Measurements from ENCODE around the gene TMEM225B. TPM values are rescaled to one million over a fixed set of nuclear protein-coding genes. Genes with fewer than 3 reads are reported as not detected.

TMEM225B gene, protein sequence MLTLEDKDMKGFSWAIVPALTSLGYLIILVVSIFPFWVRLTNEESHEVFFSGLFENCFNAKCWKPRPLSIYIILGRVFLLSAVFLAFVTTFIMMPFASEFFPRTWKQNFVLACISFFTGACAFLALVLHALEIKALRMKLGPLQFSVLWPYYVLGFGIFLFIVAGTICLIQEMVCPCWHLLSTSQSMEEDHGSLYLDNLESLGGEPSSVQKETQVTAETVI
- total RNA-seq (2014; rRNA removed; shearing (Covaris generic)) = 0.48 TPM in 1 of 2 replicates, not detected in the other

DNA sequence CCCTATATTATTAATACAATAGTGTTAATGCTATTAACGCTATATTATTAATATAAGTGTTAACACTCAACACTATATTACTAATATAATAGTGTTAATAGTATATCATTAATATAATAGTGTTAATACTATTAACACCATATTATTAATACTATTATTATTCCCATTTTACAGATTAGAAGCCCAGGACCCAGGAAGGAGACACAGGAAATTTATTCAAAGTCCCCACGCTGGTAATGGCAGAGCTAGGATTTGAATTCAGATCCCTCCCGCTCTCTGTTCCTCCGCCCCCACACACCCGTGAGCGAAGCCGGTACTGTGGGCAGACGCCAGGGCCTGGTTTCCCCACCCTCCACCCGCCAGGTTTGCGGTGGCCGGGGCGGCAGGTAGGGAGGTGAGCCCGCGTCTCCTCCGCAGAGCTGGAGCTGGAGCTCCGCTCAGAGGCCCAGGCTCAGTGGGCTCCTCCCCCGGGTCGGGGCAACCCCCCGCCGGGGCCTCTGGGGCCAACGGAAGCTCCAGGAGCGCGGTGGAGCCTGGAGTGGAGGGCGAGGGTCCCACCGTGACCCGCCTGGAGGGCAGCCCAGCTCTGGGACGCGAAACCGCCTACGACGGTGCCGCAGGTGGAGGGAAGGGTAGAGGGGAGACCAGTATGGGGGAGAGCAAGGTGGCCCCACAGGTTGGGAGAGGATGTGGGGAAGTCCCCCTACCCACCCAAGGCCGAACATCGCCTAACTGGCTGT lies at the start of gene TMEM225B:
Gene TMEM225B (plus strand): TSS at position 506 of the 740 bp plus-strand sequence. CDS start 6,122 bp downstream, outside the sequence.

GRCh38 chr7:99551767-99552463 lies 46.2 kb upstream of the TMEM225B start, which contains the start of gene FAM200A:
Gene FAM200A, minus strand, starts transcription at chr7:99552114. Its CDS starts 3,707 bp downstream, at chr7:99548407.

DNA sequence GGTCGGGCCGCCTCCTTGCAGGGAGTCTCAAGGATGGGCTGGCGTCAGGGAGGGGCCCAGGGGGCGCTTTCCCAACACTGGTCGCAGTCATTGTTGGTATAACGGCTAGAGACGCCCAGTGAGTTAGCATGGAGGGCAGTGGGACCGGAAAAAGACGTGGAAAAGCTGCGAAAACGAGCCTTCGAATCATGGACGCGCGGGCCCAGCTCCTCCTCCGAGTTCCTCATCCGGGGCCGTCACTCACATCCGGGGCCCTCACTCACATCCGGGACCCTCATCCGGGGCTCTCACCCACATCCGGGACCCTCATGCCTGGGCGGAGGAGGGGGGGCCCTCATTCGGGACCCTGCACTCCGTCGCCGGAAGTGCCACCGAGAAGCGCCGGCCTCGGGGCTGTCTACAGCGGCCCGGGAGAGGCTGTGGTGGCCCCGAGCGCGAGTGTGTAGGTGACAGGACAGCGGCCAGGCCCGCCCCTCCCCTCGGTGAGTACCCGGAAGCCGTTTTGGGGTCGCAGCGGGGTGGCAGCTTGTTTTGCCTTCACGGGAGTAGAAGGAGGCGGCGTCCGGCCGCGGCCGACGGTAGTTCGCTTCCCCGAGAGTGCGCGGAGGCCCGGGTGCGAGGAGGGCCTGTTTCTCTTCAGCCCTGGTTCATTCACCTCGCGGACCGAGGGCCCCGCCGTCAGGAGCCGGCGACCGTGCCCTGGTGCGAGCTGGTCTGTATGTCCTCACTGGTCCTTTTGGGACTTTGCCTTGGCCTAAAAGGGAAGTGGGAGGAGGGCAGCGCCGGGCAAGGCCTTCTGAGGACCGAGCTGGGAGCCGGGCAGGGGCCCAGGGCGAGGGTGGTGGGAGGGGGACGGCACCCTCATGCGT lies 39.5 kb upstream of the TMEM225B start, which contains the start of gene ZNF655:
Gene ZNF655 (plus strand): TSS at position 337 of the 869 bp plus-strand sequence. CDS start 1,918 bp downstream, outside the sequence.

GRCh38 chr7:99616359-99617191 lies 18.5 kb downstream of the TMEM225B start, which contains the start of gene ZSCAN25:
Gene ZSCAN25, plus strand, starts transcription at chr7:99616946. Its CDS starts 2,661 bp downstream, at chr7:99619607.

Other genes with a start within 250 kb of the TMEM225B start
- 371 and 418 TPM in 2 replicates for gene ARPC1B, start 223.5 kb upstream of the TMEM225B start, total RNA-seq (2014; rRNA removed; shearing (Covaris generic))
- gene PDAP1, start 189.7 kb upstream of the TMEM225B start, total RNA-seq (2014; rRNA removed; shearing (Covaris generic)) = 115 and 116 TPM in 2 replicates
- gene BUD31, start 189.3 kb upstream of the TMEM225B start, total RNA-seq (2014; rRNA removed; shearing (Covaris generic)) = 274 and 315 TPM in 2 replicates
- 9.2 and 13.2 TPM in 2 replicates for gene PTCD1, start 159.5 kb upstream of the TMEM225B start, total RNA-seq (2014; rRNA removed; shearing (Covaris generic))
- 58.6 and 64.0 TPM in 2 replicates for gene CPSF4, start 159.3 kb upstream of the TMEM225B start, total RNA-seq (2014; rRNA removed; shearing (Covaris generic))
- gene ATP5MF, start 132.1 kb upstream of the TMEM225B start, total RNA-seq (2014; rRNA removed; shearing (Covaris generic)) = 632 and 731 TPM in 2 replicates
- 8.4 and 17.3 TPM in 2 replicates for gene ZNF789, start 125.4 kb upstream of the TMEM225B start, total RNA-seq (2014; rRNA removed; shearing (Covaris generic))
- gene ZNF394, start 98.0 kb upstream of the TMEM225B start, total RNA-seq (2014; rRNA removed; shearing (Covaris generic)) = 30.3 and 30.7 TPM in 2 replicates
- gene ZKSCAN5, start 93.6 kb upstream of the TMEM225B start, total RNA-seq (2014; rRNA removed; shearing (Covaris generic)) = 10.8 and 12.2 TPM in 2 replicates
- gene FAM200A, start 46.2 kb upstream of the TMEM225B start, total RNA-seq (2014; rRNA removed; shearing (Covaris generic)) = 4.1 and 5.1 TPM in 2 replicates
- gene ZNF655, start 39.6 kb upstream of the TMEM225B start, total RNA-seq (2014; rRNA removed; shearing (Covaris generic)) = 121 and 149 TPM in 2 replicates
- gene ZSCAN25, start 18.7 kb downstream of the TMEM225B start, total RNA-seq (2014; rRNA removed; shearing (Covaris generic)) = 17.4 and 23.4 TPM in 2 replicates
- gene CYP3A5, start 81.7 kb downstream of the TMEM225B start, total RNA-seq (2014; rRNA removed; shearing (Covaris generic)) = 0.11 and 0.32 TPM in 2 replicates
- gene CYP3A7, start 136.9 kb downstream of the TMEM225B start, total RNA-seq (2014; rRNA removed; shearing (Covaris generic)) = not detected in 2 replicates
- not detected in 2 replicates for gene CYP3A4, start 185.9 kb downstream of the TMEM225B start, total RNA-seq (2014; rRNA removed; shearing (Covaris generic))
- not detected in 2 replicates for gene CYP3A43, start 229.7 kb downstream of the TMEM225B start, total RNA-seq (2014; rRNA removed; shearing (Covaris generic))